Gastroesophageal sphincter (tissue), 4 donors: ENCODE data around the gene PIK3IP1. TPM values are rescaled to one million over a fixed set of nuclear protein-coding genes. Genes with fewer than 3 reads are reported as not detected.

Source experiments
- ATAC-seq: fragments of 150-250 bp; one replicate; pipeline ENCODE4 v1.9.1; 2016; ENCODE audit warnings: mild to moderate bottlenecking, moderate library complexity
- H3K27ac ChIP-seq, 4 donors: fragments of 200-600 bp; sonication (generic) in 3 of 4; 1 replicate in 3 of 4; 2 replicates in 1 of 4; pipeline ENCODE4 v1.5.1; 2016 to 2019
- H3K27me3 ChIP-seq: fragments of 200-600 bp; sonication (generic); one replicate; pipeline ENCODE4 v1.5.1; 2019
- H3K36me3 ChIP-seq, 2 donors: fragments of 200-600 bp; sonication (generic); one replicate each; pipeline ENCODE4 v1.5.1; 2019; ENCODE audit warnings: control low read depth in 1 of 2
- H3K4me1 ChIP-seq, 3 donors: fragments of 200-600 bp; sonication (generic); 1 replicate in 2 of 3; 2 replicates in 1 of 3; pipeline ENCODE4 v1.5.1; 2016 to 2019; ENCODE audit warnings: control low read depth in 2 of 3
- H3K4me3 ChIP-seq, 2 donors: fragments of 200-600 bp; sonication (generic); one replicate each; pipeline ENCODE4 v1.5.1; 2019; ENCODE audit warnings: mild to moderate bottlenecking in 1 of 2, moderate library complexity in 1 of 2
- H3K9me3 ChIP-seq, 3 donors: fragments of 200-600 bp; sonication (generic); one replicate each; pipeline ENCODE4 v1.5.1; 2017 to 2019; ENCODE audit warnings: control low read depth in 2 of 3
- CTCF ChIP-seq, 4 experiments: fragments of 200-600 bp in 2 of 4; fragments of 450-650 bp in 2 of 4; sonication (generic) in 1 of 4; IDR thresholded peaks; one replicate each; pipeline ENCODE4 v1.5.1; 2017 to 2019; ENCODE audit warnings: antibody characterized with exemption in 4 of 4, mild to moderate bottlenecking in 2 of 4, moderate library complexity in 2 of 4
- EP300 ChIP-seq: sonication (generic); formaldehyde crosslinking; IDR thresholded peaks from one replicate; pipeline ENCODE4 v1.6.1; 2017; ENCODE audit warnings: antibody characterized with exemption, mild to moderate bottlenecking
- POLR2A ChIP-seq, 2 donors: fragments of 450-650 bp; IDR thresholded peaks; one replicate each; pipeline ENCODE4 v1.6.1; 2017; ENCODE audit warnings: antibody characterized with exemption in 2 of 2, mild to moderate bottlenecking in 2 of 2, moderate library complexity in 1 of 2
- POLR2AphosphoS5 ChIP-seq: sonication (generic); formaldehyde crosslinking; IDR thresholded peaks from one replicate; pipeline ENCODE4 v1.6.1; 2017; ENCODE audit warnings: antibody characterized with exemption
- WGBS, 2 donors: methylation state at CpG; one replicate each; pipeline ENCODE4 v1.1.5; 2018; ENCODE audit warnings: low coverage in 1 of 2; 5-methylcytosine and 5-hydroxymethylcytosine counted together
- total RNA-seq, 4 donors: library from RNA; depleted of rRNA; stranded (reverse); fragments of >200 nt; gene quantifications; one replicate each; pipeline ENCODE4 v1.1.0, GENCODE V29; 2016

The PIK3IP1 gene
- total RNA-seq, 4 donors from 2014 or later = 28.8 to 53.7 (median 37.8) TPM

DNA sequence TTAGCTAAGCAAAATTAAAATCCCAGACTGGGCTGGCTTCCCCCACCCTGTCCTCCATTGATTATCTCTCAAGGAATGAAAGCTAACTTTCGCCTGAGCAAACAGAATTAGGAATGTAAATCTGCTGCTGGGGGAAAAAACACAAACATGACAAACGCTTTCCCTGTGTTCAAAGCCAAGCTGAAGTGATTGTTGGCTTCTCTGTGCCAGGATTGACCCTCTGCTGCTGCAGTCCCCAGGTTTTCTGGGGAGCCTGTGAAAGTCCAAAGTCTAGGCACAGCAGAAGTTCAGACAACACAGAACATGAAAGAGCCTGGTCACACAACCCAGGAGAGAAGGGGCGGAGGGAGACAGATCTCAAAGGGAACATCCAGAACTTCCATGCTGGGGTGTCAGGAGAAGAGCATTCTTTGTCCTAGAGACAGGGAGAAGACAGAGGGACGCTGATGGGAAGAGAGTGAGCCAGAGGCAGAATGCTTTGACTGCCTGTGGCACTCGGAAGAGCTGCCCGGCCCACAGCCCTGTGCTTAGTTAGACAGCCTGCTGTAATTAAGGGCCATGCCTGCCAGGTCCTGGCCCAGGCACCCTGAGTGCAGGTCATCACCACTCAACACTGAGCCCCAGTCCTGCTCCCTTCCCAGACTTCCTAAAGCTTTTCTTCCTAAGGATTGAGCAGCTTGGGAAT, 47.0 kb upstream of the PIK3IP1 start:
- WGBS, 2 donors = 94% methylated on average over 2 of the region's 6 CpGs; no CpG with 5 or more reads in 1 of the 2 donors
- Histone ChIP-seq H3K27me3 (no peaks in the 10 kb centered on the region), H3K4me1 (peaks cover 0 to 63% (median 25%) of the 10 kb centered on the region in 3 donors), H3K36me3 (peaks cover 0 to 80% of the 10 kb centered on the region in 2 donors), H3K27ac (peak overlapping the region in 2 of 4 donors; percentile 14 to 20), H3K4me3 (no peak overlapping the region), H3K9me3 (no peaks in the 10 kb centered on the region)
- no peak for TF ChIP-seq CTCF (IDR thresholded peaks at IDR 0.05)
- no peak for TF ChIP-seq POLR2A (IDR thresholded peaks at IDR 0.05)
- no peak for ATAC-seq

- 100% methylated on average over 1 of the region's 5 CpGs; no CpG with 5 or more reads in 1 of the 2 donors for WGBS, 2 donors
- no peak overlapping the region for H3K27ac ChIP-seq
These were observed 44.9 kb upstream of the PIK3IP1 start for GRCh38 chr22:31337178-31337577.

GRCh38 chr22:31334329-31334728, 42.0 kb upstream of the PIK3IP1 start:
- peaks cover 0 to 94% of the 10 kb centered on the region in 2 donors for H3K36me3 ChIP-seq
- H3K27ac ChIP-seq = no peak overlapping the region
- ATAC-seq = no peak
- H3K9me3 ChIP-seq = no peaks in the 10 kb centered on the region
- no peak overlapping the region for H3K4me3 ChIP-seq
- TF ChIP-seq POLR2A (IDR thresholded peaks at IDR 0.05) (no peak), POLR2AphosphoS5 (no peak), EP300 (no peak), CTCF (IDR thresholded peaks at IDR 0.05) (no peak)
- no peaks in the 10 kb centered on the region for H3K27me3 ChIP-seq
- peaks cover 0 to 20% (median 0%) of the 10 kb centered on the region in 3 donors for H3K4me1 ChIP-seq
- 100% methylated on average over 2 to 3 of the region's 5 CpGs for WGBS, 2 donors

More at GRCh38 chr22:31337178-31337577, 44.9 kb upstream of the PIK3IP1 start:
- peaks cover 0 to 94% of the 10 kb centered on the region in 2 donors for H3K36me3 ChIP-seq
- ATAC-seq = no peak
- peaks cover 0 to 47% (median 4%) of the 10 kb centered on the region in 3 donors for H3K4me1 ChIP-seq
- TF ChIP-seq CTCF (IDR thresholded peaks at IDR 0.05) = no peak
- TF ChIP-seq POLR2AphosphoS5 = no peak
- TF ChIP-seq POLR2A (IDR thresholded peaks at IDR 0.05) = no peak
- no peak for TF ChIP-seq EP300
- H3K27me3 ChIP-seq = no peaks in the 10 kb centered on the region
- H3K9me3 ChIP-seq = no peaks in the 10 kb centered on the region
- H3K4me3 ChIP-seq = no peak overlapping the region

GRCh38 chr22:31333641-31334040, 41.4 kb upstream of the PIK3IP1 start:
- 17 to 38% methylated on average over 1 to 2 of the region's 2 CpGs for WGBS, 2 donors
- no peak overlapping the region for H3K4me3 ChIP-seq
- peaks cover 0 to 94% of the 10 kb centered on the region in 2 donors for H3K36me3 ChIP-seq
- no peak for TF ChIP-seq EP300
- no peak for TF ChIP-seq POLR2A (IDR thresholded peaks at IDR 0.05)
- no peak for TF ChIP-seq POLR2AphosphoS5
- TF ChIP-seq CTCF (IDR thresholded peaks at IDR 0.05) = no peak
- no peaks in the 10 kb centered on the region for H3K27me3 ChIP-seq
- ATAC-seq = no peak
- no peaks in the 10 kb centered on the region for H3K9me3 ChIP-seq
- peaks cover 0 to 15% (median 0%) of the 10 kb centered on the region in 3 donors for H3K4me1 ChIP-seq
- H3K27ac ChIP-seq = no peak overlapping the region

DNA sequence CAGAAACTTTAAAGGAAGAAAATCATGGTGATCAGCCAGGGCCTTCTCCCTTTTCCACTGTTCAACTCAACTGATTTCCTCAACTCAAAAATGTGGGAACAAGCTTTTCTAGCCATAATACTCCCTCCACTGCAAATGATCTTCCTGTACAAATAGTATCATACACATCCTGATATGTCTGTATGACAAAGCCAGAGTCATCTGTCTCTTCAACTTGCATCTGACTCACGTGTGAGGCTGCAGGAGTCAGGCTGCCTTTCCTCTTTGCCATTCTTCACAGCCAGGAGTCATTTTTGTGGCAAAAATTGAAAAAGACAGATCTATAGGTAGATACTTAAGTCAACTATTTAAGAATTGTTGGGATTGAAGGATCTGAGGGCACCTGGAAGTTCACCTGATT, 40.6 kb upstream of the PIK3IP1 start:
- Histone ChIP-seq H3K27ac (no peak overlapping the region), H3K4me1 (peaks cover 0 to 9% (median 0%) of the 10 kb centered on the region in 3 donors), H3K9me3 (no peaks in the 10 kb centered on the region), H3K4me3 (no peak overlapping the region), H3K27me3 (no peaks in the 10 kb centered on the region), H3K36me3 (peaks cover 0 to 94% of the 10 kb centered on the region in 2 donors)
- 43 to 64% methylated on average over 1 of the region's 1 CpG for WGBS, 2 donors
- TF ChIP-seq POLR2AphosphoS5 (no peak), POLR2A (IDR thresholded peaks at IDR 0.05) (no peak)
- ATAC-seq = no peak
